Upper lobe of left lung (tissue), 6 donors: ENCODE data around the gene RNF128. TPM values are rescaled to one million over a fixed set of nuclear protein-coding genes. Genes with fewer than 3 reads are reported as not detected.
"Not testable (repeated sequence)": the region's sequence is repeated elsewhere in the genome, so short reads cannot be mapped to it uniquely, and the experiment has no call there.

Experiments used
- ATAC-seq, 2 donors: fragments of 200-7000 bp; cut with Tn5 transposase; one replicate each; pipeline ENCODE4 v1.9.1; 2022; ENCODE audit warnings: mild to moderate bottlenecking in 2 of 2, moderate library complexity in 2 of 2; ENCODE audit not compliant: low FRiP score in 2 of 2
- DNase-seq, 2 donors: peaks; one replicate each; pipeline ENCODE4 v3.0.0-alpha.2; 2019 to 2020
- H3K27ac ChIP-seq, 4 donors: fragments of 200-600 bp; sonication (generic); one replicate each; pipeline ENCODE4 v1.5.1; 2016 to 2019
- H3K27me3 ChIP-seq, 4 donors: fragments of 200-600 bp; sonication (generic); one replicate each; pipeline ENCODE4 v1.5.1; 2017 to 2019
- H3K36me3 ChIP-seq, 4 donors: fragments of 200-600 bp; sonication (generic); one replicate each; pipeline ENCODE4 v1.5.1; 2016 to 2019
- H3K4me1 ChIP-seq, 4 donors: fragments of 200-600 bp; sonication (generic); one replicate each; pipeline ENCODE4 v1.5.1; 2018 to 2019
- H3K4me3 ChIP-seq, 4 donors: fragments of 200-600 bp; sonication (generic); one replicate each; pipeline ENCODE4 v1.5.1; 2017 to 2019; ENCODE audit warnings: mild to moderate bottlenecking in 2 of 4, moderate library complexity in 1 of 4
- H3K9me3 ChIP-seq, 4 donors: fragments of 200-600 bp; sonication (generic); one replicate each; pipeline ENCODE4 v1.5.1; 2018 to 2019
- CTCF ChIP-seq, 6 experiments: fragments of 450-650 bp in 4 of 6; fragments of 200-600 bp in 2 of 6; sonication (generic) in 2 of 6; IDR thresholded peaks; one replicate each; pipeline ENCODE4 v1.5.1; 2016 to 2019; ENCODE audit warnings: antibody characterized with exemption in 6 of 6
- EP300 ChIP-seq, 4 donors: sonication (generic); formaldehyde crosslinking; IDR thresholded peaks; one replicate each; pipeline ENCODE4 v1.5.1; 2017; ENCODE audit warnings: antibody characterized with exemption in 4 of 4, control low read depth in 2 of 4
- POLR2A ChIP-seq, 4 donors: fragments of 450-650 bp; IDR thresholded peaks; one replicate each; pipeline ENCODE4 v1.5.1; 2016 to 2017; ENCODE audit warnings: antibody characterized with exemption in 4 of 4, mild to moderate bottlenecking in 2 of 4
- POLR2AphosphoS5 ChIP-seq, 2 donors: sonication (generic); formaldehyde crosslinking; IDR thresholded peaks; one replicate each; pipeline ENCODE4 v1.5.1; 2017; ENCODE audit warnings: antibody characterized with exemption in 2 of 2
- WGBS, 2 donors: methylation state at CpG; one replicate each; pipeline ENCODE4 v1.1.5; 2017 to 2018; 5-methylcytosine and 5-hydroxymethylcytosine counted together
- total RNA-seq, 6 donors: library from RNA; depleted of rRNA in 4 of 6; stranded (reverse); fragments of >200 nt in 4 of 6; gene quantifications; one replicate each; pipeline versions ENCODE4 v1.1.0 to v1.2.1, GENCODE V29; 2016 to 2021
- donor health status: DM: no; HTN: no; CAD: no; lungs with moderate emphysema.
- donor health status: DM: no; HTN: yes; CAD: no; lungs with severe emphysema.

RNF128 gene
- total RNA-seq, 6 donors from 2014 or later = 6.3 to 49.9 (median 19.7) TPM

GRCh38 chrX:106811131-106811910 lies 84.8 kb downstream of the RNF128 start:
- WGBS, 2 donors = 58 to 62% methylated on average over 4 to 7 of the region's 7 CpGs
- H3K27ac ChIP-seq = no peak overlapping the region
- H3K4me1 ChIP-seq = no peaks in the 10 kb centered on the region
- ATAC-seq = no peak
- no peaks in the 10 kb centered on the region for H3K36me3 ChIP-seq
- no peaks in the 10 kb centered on the region for H3K9me3 ChIP-seq
- TF ChIP-seq POLR2AphosphoS5 (IDR thresholded peaks at IDR 0.05) = no peak
- no peak for TF ChIP-seq EP300 (IDR thresholded peaks at IDR 0.05)
- no peak for TF ChIP-seq CTCF (IDR thresholded peaks at IDR 0.05)
- TF ChIP-seq POLR2A (IDR thresholded peaks at IDR 0.05) = no peak
- H3K27me3 ChIP-seq = no peaks in the 10 kb centered on the region
- H3K4me3 ChIP-seq = no peak overlapping the region
- DNase-seq = no peak

- ATAC-seq, H3K4me1 ChIP-seq, H3K9me3 ChIP-seq, DNase-seq, H3K27me3 ChIP-seq, H3K4me3 ChIP-seq, H3K36me3 ChIP-seq, H3K27ac ChIP-seq: not testable (repeated sequence)
- 79 to 94% methylated on average over 5 of the region's 5 CpGs for WGBS, 2 donors
Measured at GRCh38 chrX:106812930-106813329, 86.4 kb downstream of the RNF128 start.

GRCh38 chrX:106814093-106814492 lies 87.6 kb downstream of the RNF128 start:
- H3K36me3 ChIP-seq, DNase-seq, H3K27ac ChIP-seq, H3K4me3 ChIP-seq, H3K9me3 ChIP-seq, H3K4me1 ChIP-seq, ATAC-seq, H3K27me3 ChIP-seq: not testable (repeated sequence)
- WGBS, 2 donors = 89 to 94% methylated on average over 3 of the region's 3 CpGs

Other genes starting within 250 kb of the RNF128 start
- 10 to 100 TPM in 3 of 6 donors, 1 to 10 TPM in 3; 1.9 to 21.9 (median 7.5) TPM for gene RADX, start 114.7 kb upstream of the RNF128 start, total RNA-seq
- gene TBC1D8B, start 76.0 kb downstream of the RNF128 start, total RNA-seq = 10 to 100 TPM in 1 of 6 donors, 1 to 10 TPM in 5; 4.4 to 13.3 (median 6.0) TPM
- not detected for gene RIPPLY1, start 176.6 kb downstream of the RNF128 start, total RNA-seq
- 1 to 10 TPM in 1 of 6 donors, under 1 TPM in 3, not detected in 2; 0.20 to 1.0 (median 0.64) TPM for gene CLDN2, start 193.7 kb downstream of the RNF128 start, total RNA-seq